ENCODE measurements around the gene THAP10.
"Not testable (repeated sequence)": the region's sequence is repeated elsewhere in the genome, so short reads cannot be mapped to it uniquely, and the experiment has no call there.

The THAP10 gene

GRCh38 chr15:70892002-70892911 is at the start of gene THAP10, which contains the start of gene LRRC49:
Gene THAP10, minus strand, starts transcription at chr15:70892433. Its CDS starts 161 bp downstream, at chr15:70892272.
Gene LRRC49, plus strand, starts transcription at chr15:70892826. Its CDS starts 69 bp downstream, at chr15:70892895.
- peak; percentile 85 for DNase-seq

DNA sequence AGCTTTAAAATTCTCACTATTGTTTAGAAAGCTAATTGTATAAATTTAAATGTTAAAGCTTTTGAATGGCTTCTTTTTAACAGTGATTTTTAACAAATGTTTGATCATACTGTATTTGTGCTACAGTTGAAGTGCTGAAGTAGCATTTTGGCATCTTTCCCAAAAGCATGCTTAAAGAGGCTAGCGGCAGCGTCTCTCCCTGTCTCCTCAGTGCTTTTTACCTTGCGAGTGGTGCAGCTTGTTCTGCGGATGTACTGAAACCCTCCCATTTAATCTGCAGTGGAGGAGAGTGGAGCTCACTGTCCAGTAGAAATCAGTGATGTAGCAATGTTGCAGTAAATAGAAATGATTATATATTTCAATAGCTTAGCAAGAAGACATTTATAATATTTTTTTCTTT is 44.1 kb upstream of the THAP10 start:
- DNase-seq = peak; percentile 61

DNA sequence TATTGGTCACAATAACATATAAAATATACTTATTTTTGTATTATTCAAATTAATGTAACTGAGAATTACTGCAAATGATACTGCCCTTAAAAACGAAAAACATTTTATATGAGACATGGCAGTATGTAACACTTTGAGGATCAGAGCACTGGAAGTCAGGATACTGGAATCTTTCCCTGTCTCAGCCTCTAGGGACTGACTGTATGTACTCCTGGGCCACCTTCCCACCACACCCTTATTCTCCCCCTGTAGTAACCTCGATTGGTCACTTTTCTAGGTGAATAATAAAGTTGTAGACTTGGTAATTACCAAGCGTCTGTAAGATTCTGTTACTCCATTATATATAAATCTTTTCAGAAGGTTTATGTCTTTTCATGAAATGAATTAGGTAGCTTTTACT is 43.4 kb upstream of the THAP10 start:
- peak; percentile 6 for DNase-seq

DNA sequence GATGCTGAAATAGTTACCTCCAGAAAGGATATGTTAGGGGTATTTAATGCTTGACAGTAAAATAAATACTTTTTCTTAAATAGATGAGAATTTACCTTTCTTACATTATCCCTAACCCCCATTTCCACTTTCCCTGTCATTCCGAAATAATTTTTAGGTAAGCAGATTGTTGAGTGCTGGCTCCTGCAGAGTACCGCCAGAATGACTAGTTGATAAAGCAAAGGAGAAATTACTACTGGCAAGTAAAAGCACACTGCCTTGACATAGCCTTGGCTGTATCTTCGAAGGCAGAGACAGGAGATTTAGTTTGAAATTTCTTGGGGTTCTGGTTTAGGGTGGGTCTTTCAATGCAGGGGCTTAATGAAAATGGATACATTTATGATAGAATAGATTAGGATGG is 41.2 kb upstream of the THAP10 start:
- no peak for DNase-seq

DNA sequence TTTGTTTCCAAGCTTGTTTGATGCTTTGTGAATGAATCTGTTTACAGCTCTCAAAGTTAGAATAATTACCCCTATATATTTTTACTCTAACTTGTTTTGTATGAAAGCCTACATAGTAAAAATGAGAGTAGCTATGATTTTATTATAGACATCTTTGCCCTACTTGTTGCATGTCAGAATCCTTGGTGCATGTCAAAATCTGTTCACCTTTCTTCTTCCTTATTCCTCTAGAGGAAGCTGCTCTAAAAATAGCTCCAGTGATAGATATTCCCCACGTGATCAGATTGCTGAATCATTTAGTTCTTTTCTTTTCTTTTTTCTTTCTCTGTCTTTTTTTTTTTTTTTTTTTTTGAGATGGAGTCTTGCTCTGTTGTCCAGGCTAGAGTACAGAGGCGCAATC is 40.2 kb upstream of the THAP10 start:
- no peak for DNase-seq

DNA sequence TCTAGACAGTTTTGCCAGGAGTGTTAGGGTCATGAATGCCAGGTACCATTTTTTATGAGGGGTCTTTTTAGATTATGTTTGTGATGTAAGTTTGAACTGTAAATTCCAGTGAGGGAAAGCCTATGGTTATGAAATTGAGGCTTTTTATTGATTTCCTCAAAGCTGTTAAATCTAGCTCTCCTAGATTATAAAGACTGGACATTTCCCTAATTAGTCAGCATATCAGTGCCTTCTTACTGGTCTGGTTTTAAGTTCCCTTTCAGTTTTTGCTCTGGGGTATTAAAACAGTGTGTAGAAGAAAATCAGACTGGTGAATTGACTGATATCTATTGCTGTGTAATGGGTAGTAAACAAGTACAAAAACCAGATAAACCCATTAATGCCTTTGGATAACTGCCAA is 39.6 kb upstream of the THAP10 start:
- no peak for DNase-seq

- not testable (repeated sequence) for DNase-seq
Observed at GRCh38 chr15:70926914-70927313, 34.7 kb upstream of the THAP10 start.

GRCh38 chr15:70923311-70924080 is 31.3 kb upstream of the THAP10 start:
- DNase-seq = no peak

DNA sequence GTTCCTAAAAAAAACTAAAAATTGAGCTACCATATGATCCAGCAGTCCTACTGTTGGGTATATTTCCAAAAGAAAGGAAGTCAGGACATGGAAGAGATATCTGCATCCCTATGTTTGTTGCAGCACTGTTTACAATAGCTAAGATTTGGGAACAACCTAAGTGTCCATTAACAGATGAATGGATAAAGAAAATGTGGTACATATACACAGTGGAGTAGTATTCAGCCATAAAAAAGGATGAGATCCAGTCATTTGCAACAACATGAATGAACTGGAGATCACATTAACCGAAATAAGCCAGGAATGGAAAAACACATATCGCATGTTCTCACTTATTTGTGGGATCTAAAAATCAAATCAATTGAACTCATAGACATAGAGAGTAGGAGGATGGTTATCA is 29.9 kb upstream of the THAP10 start:
- no peak for DNase-seq

- no peak for DNase-seq
Observed at GRCh38 chr15:70920981-70921696, 28.9 kb upstream of the THAP10 start.

DNA sequence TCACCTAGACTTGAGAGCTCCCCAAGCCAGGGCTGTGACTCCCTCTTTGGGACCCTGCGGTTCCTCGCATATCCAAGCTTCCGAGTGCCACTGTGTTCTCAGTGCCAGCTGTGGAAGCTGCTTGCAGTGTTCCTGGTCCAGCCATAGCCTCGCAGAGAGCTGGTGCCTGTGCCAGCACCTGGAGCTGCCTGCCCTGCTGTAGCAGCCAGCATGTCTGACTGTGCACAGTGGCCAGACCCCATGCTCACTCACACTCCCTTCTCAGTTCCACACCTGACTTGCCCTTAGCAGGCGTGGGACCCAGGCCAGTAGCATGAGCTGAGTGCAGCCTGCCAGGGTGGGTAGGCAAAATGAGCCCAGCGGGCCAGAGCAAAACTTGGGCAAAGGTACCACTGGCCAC is 25.7 kb upstream of the THAP10 start:
- DNase-seq = no peak

DNA sequence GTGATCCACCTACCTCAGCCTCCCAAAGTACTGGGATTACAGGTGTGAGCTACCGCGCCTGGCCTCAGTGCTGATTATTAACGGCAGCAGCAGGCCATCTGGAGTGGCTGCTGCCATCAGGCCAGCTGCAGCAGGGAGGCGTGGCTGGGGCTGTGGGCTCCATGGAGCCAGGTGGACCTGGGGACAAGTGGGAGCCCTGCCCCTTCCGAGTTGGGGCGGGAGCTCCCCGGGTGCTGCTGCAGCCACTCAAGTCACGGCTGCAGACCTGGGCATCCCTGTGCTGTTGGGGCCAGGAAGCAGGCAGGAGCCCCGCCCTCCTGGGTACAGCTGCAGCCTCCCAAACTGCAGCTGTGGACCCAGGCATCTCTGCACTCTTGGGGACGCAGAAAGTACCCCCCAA is 24.3 kb upstream of the THAP10 start:
- no peak for DNase-seq

DNA sequence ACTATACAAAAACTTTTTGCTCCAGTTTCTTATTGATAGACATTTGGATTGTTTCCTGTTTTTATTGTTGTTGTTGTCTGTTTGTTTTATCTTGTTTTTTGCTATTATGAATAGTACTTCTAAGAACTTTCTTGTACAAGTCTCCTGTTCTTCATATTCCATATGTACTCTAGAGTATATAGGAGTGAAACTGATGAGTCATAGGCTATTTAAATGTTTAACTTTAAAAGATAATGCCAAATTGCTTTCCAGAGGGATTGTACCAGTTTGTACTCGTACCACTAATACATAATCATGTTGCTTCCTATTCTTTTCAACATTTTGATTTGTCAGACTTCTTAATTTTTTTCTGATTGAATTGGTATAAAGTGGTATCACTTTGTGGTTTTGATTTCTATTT is 20.0 kb upstream of the THAP10 start:
- no peak for DNase-seq

- DNase-seq = no peak
Observed at GRCh38 chr15:70910958-70911357, 18.7 kb upstream of the THAP10 start.

- DNase-seq = no peak
Observed at GRCh38 chr15:70907784-70908471, 15.7 kb upstream of the THAP10 start.

GRCh38 chr15:70906842-70907241 is 14.6 kb upstream of the THAP10 start:
- no peak for DNase-seq

GRCh38 chr15:70902107-70902506 is 9.9 kb upstream of the THAP10 start:
- DNase-seq = no peak

GRCh38 chr15:70892912-70893560 is 803 bp upstream of the THAP10 start:
- peak; percentile 51 for DNase-seq

DNA sequence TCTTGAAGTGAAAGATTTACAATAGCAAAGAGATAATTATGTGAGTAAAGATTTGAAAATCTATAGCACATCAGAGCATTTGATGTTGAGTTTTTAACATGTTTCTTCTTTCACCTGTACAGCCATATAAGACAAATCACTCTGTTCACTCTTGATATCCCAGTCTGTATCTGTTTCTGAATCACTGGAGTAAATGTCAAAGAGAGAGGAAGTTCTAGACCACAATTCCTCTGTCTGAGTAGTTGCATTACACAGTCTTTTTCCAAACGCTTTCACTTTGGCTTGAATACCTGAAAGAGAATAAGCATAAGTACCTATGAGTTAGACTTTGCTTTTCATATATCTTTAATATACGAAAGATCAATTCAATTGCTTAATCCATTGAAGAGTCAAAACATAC is 9.9 kb downstream of the THAP10 start:
- DNase-seq = no peak

GRCh38 chr15:70880781-70881180 is 11.5 kb downstream of the THAP10 start:
- DNase-seq = no peak

- DNase-seq = no peak
Observed at GRCh38 chr15:70879401-70879800, 12.8 kb downstream of the THAP10 start.

DNA sequence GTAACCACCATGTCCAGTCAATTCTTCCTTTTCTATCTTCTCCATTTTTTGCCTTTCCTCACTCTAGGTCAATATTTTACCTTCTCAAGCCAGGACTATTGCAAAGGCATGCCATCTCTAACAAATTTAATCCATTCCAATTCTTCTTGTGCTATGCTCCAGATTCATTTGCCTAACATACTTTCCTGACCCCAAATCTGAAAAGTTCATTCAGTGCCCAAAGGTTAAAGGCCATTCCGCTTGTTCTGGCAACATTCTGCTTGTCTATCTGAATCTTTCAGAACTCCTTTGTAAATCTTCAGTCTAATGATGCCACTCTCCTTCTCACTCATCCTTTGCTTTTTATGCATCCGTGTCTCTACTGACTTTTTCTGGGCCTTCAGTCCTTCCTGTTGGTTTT is 15.6 kb downstream of the THAP10 start:
- no peak for DNase-seq
